Measurements from ENCODE around the gene RBM5.

- no peak for TF ChIP-seq CTCF (IDR thresholded peaks at IDR 0.05 in 4 of 5, conservative IDR thresholded peaks at IDR 0.05 in 1 of 5)
- no peak for TF ChIP-seq POLR2A (IDR thresholded peaks at IDR 0.05)
These were observed 73.5 kb downstream of the RBM5 start for GRCh38 chr3:50162034-50162883.

All from gastrocnemius medialis (tissue), 4 donors.